ACHN (cell line): ENCODE measurements around the gene PP2D1.
"Not testable (repeated sequence)": the region's sequence is repeated elsewhere in the genome, so short reads cannot be mapped to it uniquely, and the experiment has no call there.

Source experiments
- DNase-seq: peaks from one replicate; pipeline ENCODE4 v3.0.0-alpha.2; 2015
- in situ Hi-C: cut with HindIII; loops from 2 replicates; pipeline ENCODE4 v1.10.0; 2017; ENCODE audit warnings: low sequenced_read_pairs, low pct_ligation_motif_present, low pct_unique_long_range_greater_than_20kb

PP2D1 gene

GRCh38 chr3:20001932-20002331 lies 10.1 kb downstream of the PP2D1 start:
- in situ Hi-C loops = no loop called here
- no peak for DNase-seq

GRCh38 chr3:19997502-19997901 lies 14.6 kb downstream of the PP2D1 start:
- no peak for DNase-seq
- in situ Hi-C loops = no loop called here

- no peak for DNase-seq
- in situ Hi-C loops = no loop called here
Measured at GRCh38 chr3:19994796-19995195, 17.3 kb downstream of the PP2D1 start.

GRCh38 chr3:19988904-19989303 lies 23.2 kb downstream of the PP2D1 start:
- in situ Hi-C loops, DNase-seq: not testable (repeated sequence)

GRCh38 chr3:19972054-19972453 lies 40.0 kb downstream of the PP2D1 start:
- in situ Hi-C loops = no loop called here
- no peak for DNase-seq

- in situ Hi-C loops = no loop called here
- DNase-seq = no peak
Measured at GRCh38 chr3:19970327-19970726, 41.7 kb downstream of the PP2D1 start.

GRCh38 chr3:19967812-19968211 lies 44.3 kb downstream of the PP2D1 start:
- in situ Hi-C loops = no loop called here
- DNase-seq = no peak

- no peak for DNase-seq
- in situ Hi-C loops = no loop called here
Measured at GRCh38 chr3:19967208-19967607, 44.9 kb downstream of the PP2D1 start.

GRCh38 chr3:19961960-19962359 lies 50.1 kb downstream of the PP2D1 start:
- no peak for DNase-seq
- in situ Hi-C loops = no loop called here

- no peak for DNase-seq
- in situ Hi-C loops = no loop called here
Measured at GRCh38 chr3:19960696-19961095, 51.4 kb downstream of the PP2D1 start.

GRCh38 chr3:19959505-19959904 lies 52.6 kb downstream of the PP2D1 start:
- in situ Hi-C loops = no loop called here
- no peak for DNase-seq

GRCh38 chr3:19957354-19957753 lies 54.7 kb downstream of the PP2D1 start:
- in situ Hi-C loops, DNase-seq: not testable (repeated sequence)

GRCh38 chr3:19954676-19955075 lies 57.4 kb downstream of the PP2D1 start:
- no peak for DNase-seq
- in situ Hi-C loops = no loop called here

- in situ Hi-C loops = no loop called here
Measured at GRCh38 chr3:19950316-19950715, 61.7 kb downstream of the PP2D1 start.

GRCh38 chr3:19948226-19948591 lies 63.9 kb downstream of the PP2D1 start:
- no peak for DNase-seq
- in situ Hi-C loops = no loop called here

More at GRCh38 chr3:19950316-19950715, 61.7 kb downstream of the PP2D1 start:
- no peak for DNase-seq

- peak; percentile 33 for DNase-seq
Measured at GRCh38 chr3:19947549-19948225, 64.4 kb downstream of the PP2D1 start.

GRCh38 chr3:19946832-19947548 lies 65.1 kb downstream of the PP2D1 start, which contains the start of gene RAB5A:
Gene RAB5A, plus strand, starts transcription at chr3:19947097. Its CDS starts 3,802 bp downstream, at chr3:19950899.
- in situ Hi-C loops = no loop called here
- peak; percentile 96 for DNase-seq

More at GRCh38 chr3:19947549-19948225, 64.4 kb downstream of the PP2D1 start:
- in situ Hi-C loops = no loop called here

- no peak for DNase-seq
- in situ Hi-C loops = no loop called here
Measured at GRCh38 chr3:19945969-19946831, 65.9 kb downstream of the PP2D1 start.

GRCh38 chr3:19945534-19945933 lies 66.5 kb downstream of the PP2D1 start:
- in situ Hi-C loops = no loop called here
- no peak for DNase-seq
